ENCODE results near the gene GORASP1. TPM values are rescaled to one million over a fixed set of nuclear protein-coding genes. Genes with fewer than 3 reads are reported as not detected.

Gene GORASP1
- total and polyA plus RNA-seq, 2 of the 8 experiments (the other 6 are each of a cell fraction or from before 2014, with no cell fraction given): 33.4 to 33.5 TPM

DNA sequence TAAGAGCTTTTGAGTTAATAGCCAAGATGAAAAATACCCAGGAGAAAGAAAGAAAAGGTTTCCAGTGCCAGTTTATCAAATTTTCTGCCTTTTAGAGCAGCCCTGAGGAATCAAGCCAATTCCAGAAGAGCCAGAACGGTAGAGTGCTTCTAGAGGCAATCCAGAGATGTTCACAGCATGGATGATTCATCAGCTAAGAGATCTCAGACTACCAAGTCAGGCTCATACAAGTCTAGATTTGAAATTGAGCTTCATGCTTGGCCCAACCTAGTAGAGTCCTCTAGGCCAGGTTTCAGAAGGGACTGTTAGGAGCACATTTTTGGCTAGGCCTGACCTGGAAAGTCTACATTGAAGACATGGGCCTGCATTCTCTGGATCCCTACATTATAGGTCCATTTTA lies 40.1 kb downstream of the GORASP1 start:
- Histone ChIP-seq H2BK120ac (replicated peaks; ENCODE audit: low read depth, low read length) (no peak overlapping the region), H3K4me2 (ENCODE audit: insufficient read depth in 1 of 2, low read depth in 2 of 2, low read length in 2 of 2) (no peak overlapping the region), H3K79me1 (ENCODE audit: low read depth, low read length) (peaks cover 2% of the 10 kb centered on the region), H2BK5ac (ENCODE audit: low read depth, low read length) (no peak overlapping the region), H3K4me3 (ENCODE audit: extremely low read depth in 1 of 4, insufficient read depth in 2 of 4, low read depth in 3 of 4, low read length in 4 of 4) (no peak overlapping the region), H3K4me1 (replicated peaks in 1 of 4; ENCODE audit: control insufficient read depth in 3 of 4, insufficient read depth in 4 of 4, low read length in 3 of 4) (no peaks in the 10 kb centered on the region), H3K27ac (ENCODE audit: low read depth, low read length) (no peak overlapping the region), H3K4ac (replicated peaks; ENCODE audit: insufficient read length, low read depth, low read length) (no peak overlapping the region), H3K23ac (ENCODE audit: insufficient read length) (no peak overlapping the region), H3K9ac (replicated peaks in 1 of 4; ENCODE audit: extremely low read depth in 1 of 4, low read depth in 3 of 4, low read length in 3 of 4) (no peak overlapping the region), H3K79me2 (ENCODE audit: control insufficient read depth in 1 of 2, insufficient read depth in 2 of 2, low read length in 2 of 2) (peaks cover 3 to 24% of the 10 kb centered on the region in 2 experiments; a peak in 2 of 4 replicates), H3K18ac (ENCODE audit: extremely low read depth, low read length) (no peak overlapping the region), H3K56ac (replicated peaks; ENCODE audit: insufficient read length, low read depth, low read length) (no peak overlapping the region), H3K27me3 (replicated peaks in 1 of 4; ENCODE audit: control insufficient read depth in 3 of 4, extremely low read depth in 1 of 4, insufficient read depth in 3 of 4, low read length in 3 of 4) (no peaks in the 10 kb centered on the region), H2AK5ac (ENCODE audit: low read depth, low read length) (no peak overlapping the region), H4K91ac (replicated peaks; ENCODE audit: insufficient read length, low read length) (no peak overlapping the region), H2AFZ (ENCODE audit: low read length) (no peak overlapping the region), H3K36me3 (ENCODE audit: control insufficient read depth in 2 of 4, insufficient read depth in 4 of 4, low read length in 3 of 4) (peaks cover 0 to 44% (median 25%) of the 10 kb centered on the region in 4 experiments; a peak in 7 of 8 replicates), H4K5ac (ENCODE audit: insufficient read length, low read depth, low read length) (no peak overlapping the region), H3K23me2 (ENCODE audit: low read depth, low read length) (no peaks in the 10 kb centered on the region), H2BK20ac (ENCODE audit: low read length) (no peak overlapping the region), H2BK12ac (ENCODE audit: low read depth, low read length) (no peak overlapping the region), H4K20me1 (replicated peaks in 1 of 2; ENCODE audit: control insufficient read depth in 1 of 2, insufficient read depth in 2 of 2, low read length in 2 of 2) (peaks cover 0 to 2% of the 10 kb centered on the region in 2 experiments), H2BK15ac (ENCODE audit: low read length) (no peak overlapping the region), H4K8ac (ENCODE audit: extremely low read depth, insufficient read depth, low read length) (no peak overlapping the region), H3K9me3 (ENCODE audit: insufficient read depth in 2 of 2, low read depth in 1 of 2, low read length in 1 of 2) (no peaks in the 10 kb centered on the region), H3K14ac (ENCODE audit: insufficient read length) (no peak overlapping the region)
- DNase-seq (ENCODE audit: low read depth in 1 of 2, low spot score in 2 of 2) (no peak), FAIRE-seq (no peak)
- ChIA-PET POLR2A (ENCODE audit: partially characterized antibody) (interaction anchor here (1.4 kb wide), 1 partner anchor 9 kb away, joined by 4 read pairs; no protein-coding TSS in a partner anchor), CTCF (ENCODE audit: partially characterized antibody) (interaction anchor here (0.8 to 1.4 kb wide), 2 partner anchors 37 kb away, joined by 3 read pairs; no protein-coding TSS in a partner anchor)
- 86% methylated on average over 1 of the region's 1 CpG; no CpG with 5 or more reads in 1 of the 2 experiments for WGBS, 2 experiments (ENCODE audit: extremely low coverage in 1 of 2, insufficient coverage in 1 of 2, insufficient read length in 1 of 2, insufficient replicate concordance in 2 of 2, low coverage in 1 of 2, low lambda C conversion rate in 2 of 2, missing lambda C conversion rate in 1 of 2)
- no peak for TF ChIP-seq CHD2 (IDR thresholded peaks at IDR 0.05; ENCODE audit: low read length)
- TF ChIP-seq ZNF274 (IDR thresholded peaks at IDR 0.05; ENCODE audit: borderline replicate concordance, extremely low read depth, low read length): no peak
- TF ChIP-seq HDAC6 (IDR thresholded peaks at IDR 0.05; ENCODE audit: low read depth, low read length): no peak
- no peak for TF ChIP-seq EP300 (IDR thresholded peaks at IDR 0.05; ENCODE audit: borderline replicate concordance in 1 of 2, low read depth in 2 of 2, low read length in 2 of 2)
- no peak for TF ChIP-seq PHF8 (conservative IDR thresholded peaks at IDR 0.05; ENCODE audit: low read depth, low read length)
- no peak for TF ChIP-seq CBX5 (IDR thresholded peaks at IDR 0.05; ENCODE audit: low read depth, low read length)
- TF ChIP-seq ASH2L (IDR thresholded peaks at IDR 0.05; ENCODE audit: low read length): no peak
- TF ChIP-seq NRF1 (IDR thresholded peaks at IDR 0.05; ENCODE audit: low read depth, low read length): no peak
- TF ChIP-seq TBP (IDR thresholded peaks at IDR 0.05; ENCODE audit: low read depth, low read length): no peak
- TF ChIP-seq POLR2A (IDR thresholded peaks at IDR 0.05; ENCODE audit: control extremely low read depth in 1 of 2, low read depth in 2 of 2, low read length in 2 of 2): no peak
- no peak for TF ChIP-seq SUZ12 (IDR thresholded peaks at IDR 0.05; ENCODE audit: low read length)

All from H1 (cell line).